HepG2 (cell line): Measurements from ENCODE around the gene TWF1. TPM values are rescaled to one million over a fixed set of nuclear protein-coding genes. Genes with fewer than 3 reads are reported as not detected.

ENCODE experiments used
- HMG20B ChIP-seq: conservative IDR thresholded peaks from 2 replicates; pipeline ENCODE4 v1.6.1; 2016; ENCODE audit warnings: missing genetic modification reagents, missing compliant biosample characterization
- PRDM10 ChIP-seq: sonication (generic); formaldehyde crosslinking; IDR thresholded peaks from 2 replicates; pipeline ENCODE4 v1.4.0; 2020; ENCODE audit warnings: low read depth, missing genetic modification reagents
- SALL1 ChIP-seq: sonication (generic); formaldehyde crosslinking; IDR thresholded peaks from 2 replicates; pipeline ENCODE4 v1.8.0; 2022; ENCODE audit warnings: mild to moderate bottlenecking, missing genetic modification reagents
- TRIM24 ChIP-seq: sonication (generic); formaldehyde crosslinking; IDR thresholded peaks from 2 replicates; pipeline ENCODE4 v1.8.0; 2022; ENCODE audit warnings: mild to moderate bottlenecking, missing genetic modification reagents
- YY1 ChIP-seq: IDR thresholded peaks from 2 replicates; pipeline ENCODE4 v1.6.1; 2011; ENCODE audit warnings: low read length, low read depth, moderate library complexity, mild to moderate bottlenecking; ENCODE audit not compliant: insufficient read depth, insufficient replicate concordance
- ZNF782 ChIP-seq: sonication (generic); formaldehyde crosslinking; IDR thresholded peaks from 2 replicates; pipeline ENCODE4 v1.4.0; 2020; ENCODE audit warnings: missing genetic modification reagents, mild to moderate bottlenecking, borderline replicate concordance
- polyA plus RNA-seq, 8 experiments: library from polyadenylated mRNA; depleted of rRNA in 3 of 8; stranded (reverse) in 7 of 8; unstranded in 1 of 8; fragments of >200 nt; fragmentation: Illumina TruSeq in 4 of 8; extraction: Trizol in 4 of 8; gene quantifications; 2 replicates each; pipeline versions ENCODE4 v1.2.1 to v1.2.3, GENCODE V29; 2011 to 2016; ENCODE audit warnings: low read depth in 4 of 8, missing spikeins in 1 of 8, mixed read lengths in 1 of 8; ENCODE audit not compliant: insufficient read depth in 1 of 8
- total RNA-seq, 5 experiments: library from RNA; depleted of rRNA; stranded (reverse); fragments of >200 nt; fragmentation: Illumina TruSeq; extraction: Trizol; gene quantifications; 2 replicates each; pipeline ENCODE4 v1.2.3, GENCODE V29; 2016; ENCODE audit warnings: low read depth in 1 of 5
- TF ChIP-seq, protein P1 (sequence below): sonication (generic); formaldehyde crosslinking; conservative IDR thresholded peaks from 2 replicates; pipeline ENCODE4 v1.8.0; 2022; ENCODE audit warnings: mild to moderate bottlenecking, moderate library complexity, missing genetic modification reagents
- TF ChIP-seq, protein P2 (sequence below): sonication (generic); formaldehyde crosslinking; IDR thresholded peaks from 2 replicates; pipeline ENCODE4 v1.5.1; 2020; ENCODE audit warnings: missing genetic modification reagents, mild to moderate bottlenecking, borderline replicate concordance
- TF ChIP-seq, protein P3 (sequence below): sonication (generic); formaldehyde crosslinking; conservative IDR thresholded peaks from 2 replicates; pipeline ENCODE4 v1.4.0; 2020; ENCODE audit warnings: missing genetic modification reagents

Gene TWF1
- total and polyA plus RNA-seq, 2 of the 13 experiments (the other 11 are each of a cell fraction or from before 2014, with no cell fraction given): 32.3 to 85.5 TPM

DNA sequence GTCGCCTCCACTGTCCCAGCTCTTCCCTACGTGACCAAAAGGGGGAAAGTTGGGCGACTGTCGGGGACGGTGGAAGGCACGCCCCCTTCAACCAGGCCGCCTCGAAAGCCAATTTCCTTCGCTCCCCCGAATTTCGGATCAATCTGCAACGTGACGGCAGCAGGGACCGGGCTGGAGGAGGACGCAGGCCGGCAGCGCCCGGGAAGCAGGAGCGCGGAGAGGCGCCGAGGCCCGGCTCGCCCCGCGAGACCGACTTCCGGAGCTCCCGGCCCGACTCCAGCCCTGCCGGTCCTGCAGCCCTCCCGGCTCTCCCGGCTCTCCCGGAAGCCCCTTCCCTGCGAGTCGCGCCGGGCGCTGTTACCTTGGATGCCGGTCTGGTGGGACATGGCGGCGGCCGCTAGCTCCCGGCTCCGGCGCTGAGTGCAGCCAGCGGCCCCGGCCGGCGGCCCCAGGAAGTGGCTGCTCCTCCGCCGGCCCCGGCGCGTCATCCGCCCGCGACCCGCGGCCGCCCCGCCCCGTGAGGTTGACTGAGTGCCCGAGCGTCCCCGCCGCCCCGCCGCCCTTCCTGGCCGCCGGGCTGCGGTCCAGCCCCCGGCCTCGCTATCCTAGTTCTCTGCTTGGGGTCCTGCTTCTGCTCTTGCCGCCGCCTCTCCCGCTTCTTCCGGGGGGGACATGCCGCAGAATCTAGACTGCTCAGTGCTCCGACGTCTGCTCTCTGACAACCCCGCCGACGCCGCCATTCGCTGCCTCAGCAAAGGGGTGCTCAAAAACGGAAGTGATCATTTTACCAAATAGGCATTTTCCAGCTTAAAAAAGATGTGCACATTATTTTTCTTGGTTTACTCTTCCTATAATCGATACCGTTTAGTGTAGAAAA, at the start of gene TWF1 (continued):
- peak; percentile 91 for TF ChIP-seq PRDM10 (CRISPR knock-in tag)
- 0 out of 2 replicates have a peak, but pooled peaks have one; percentile 28 for TF ChIP-seq ZNF782
- TF ChIP-seq, protein P1, sequence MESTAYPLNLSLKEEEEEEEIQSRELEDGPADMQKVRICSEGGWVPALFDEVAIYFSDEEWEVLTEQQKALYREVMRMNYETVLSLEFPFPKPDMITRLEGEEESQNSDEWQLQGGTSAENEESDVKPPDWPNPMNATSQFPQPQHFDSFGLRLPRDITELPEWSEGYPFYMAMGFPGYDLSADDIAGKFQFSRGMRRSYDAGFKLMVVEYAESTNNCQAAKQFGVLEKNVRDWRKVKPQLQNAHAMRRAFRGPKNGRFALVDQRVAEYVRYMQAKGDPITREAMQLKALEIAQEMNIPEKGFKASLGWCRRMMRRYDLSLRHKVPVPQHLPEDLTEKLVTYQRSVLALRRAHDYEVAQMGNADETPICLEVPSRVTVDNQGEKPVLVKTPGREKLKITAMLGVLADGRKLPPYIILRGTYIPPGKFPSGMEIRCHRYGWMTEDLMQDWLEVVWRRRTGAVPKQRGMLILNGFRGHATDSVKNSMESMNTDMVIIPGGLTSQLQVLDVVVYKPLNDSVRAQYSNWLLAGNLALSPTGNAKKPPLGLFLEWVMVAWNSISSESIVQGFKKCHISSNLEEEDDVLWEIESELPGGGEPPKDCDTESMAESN (CRISPR knock-in tag): peak; percentile 30; the same call in 1 of the 2 replicates
- TF ChIP-seq YY1: peak; percentile 84
- TF ChIP-seq HMG20B (CRISPR knock-in tag): no peak
- TF ChIP-seq, protein P2, sequence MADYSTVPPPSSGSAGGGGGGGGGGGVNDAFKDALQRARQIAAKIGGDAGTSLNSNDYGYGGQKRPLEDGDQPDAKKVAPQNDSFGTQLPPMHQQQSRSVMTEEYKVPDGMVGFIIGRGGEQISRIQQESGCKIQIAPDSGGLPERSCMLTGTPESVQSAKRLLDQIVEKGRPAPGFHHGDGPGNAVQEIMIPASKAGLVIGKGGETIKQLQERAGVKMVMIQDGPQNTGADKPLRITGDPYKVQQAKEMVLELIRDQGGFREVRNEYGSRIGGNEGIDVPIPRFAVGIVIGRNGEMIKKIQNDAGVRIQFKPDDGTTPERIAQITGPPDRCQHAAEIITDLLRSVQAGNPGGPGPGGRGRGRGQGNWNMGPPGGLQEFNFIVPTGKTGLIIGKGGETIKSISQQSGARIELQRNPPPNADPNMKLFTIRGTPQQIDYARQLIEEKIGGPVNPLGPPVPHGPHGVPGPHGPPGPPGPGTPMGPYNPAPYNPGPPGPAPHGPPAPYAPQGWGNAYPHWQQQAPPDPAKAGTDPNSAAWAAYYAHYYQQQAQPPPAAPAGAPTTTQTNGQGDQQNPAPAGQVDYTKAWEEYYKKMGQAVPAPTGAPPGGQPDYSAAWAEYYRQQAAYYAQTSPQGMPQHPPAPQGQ (CRISPR knock-in tag): no peak
- TF ChIP-seq, protein P3, sequence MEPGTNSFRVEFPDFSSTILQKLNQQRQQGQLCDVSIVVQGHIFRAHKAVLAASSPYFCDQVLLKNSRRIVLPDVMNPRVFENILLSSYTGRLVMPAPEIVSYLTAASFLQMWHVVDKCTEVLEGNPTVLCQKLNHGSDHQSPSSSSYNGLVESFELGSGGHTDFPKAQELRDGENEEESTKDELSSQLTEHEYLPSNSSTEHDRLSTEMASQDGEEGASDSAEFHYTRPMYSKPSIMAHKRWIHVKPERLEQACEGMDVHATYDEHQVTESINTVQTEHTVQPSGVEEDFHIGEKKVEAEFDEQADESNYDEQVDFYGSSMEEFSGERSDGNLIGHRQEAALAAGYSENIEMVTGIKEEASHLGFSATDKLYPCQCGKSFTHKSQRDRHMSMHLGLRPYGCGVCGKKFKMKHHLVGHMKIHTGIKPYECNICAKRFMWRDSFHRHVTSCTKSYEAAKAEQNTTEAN (CRISPR knock-in tag): peak; percentile 51
- TF ChIP-seq TRIM24: no peak
- peak; percentile 47 for TF ChIP-seq SALL1
